Epithelial cell of proximal tubule (primary cell): ENCODE measurements around the gene FAF1. TPM values are rescaled to one million over a fixed set of nuclear protein-coding genes. Genes with fewer than 3 reads are reported as not detected.

Experiments used
- DNase-seq: peaks from one replicate; pipeline ENCODE4 v3.0.0-alpha.2; 2011; ENCODE audit warnings: low read depth
- H3K4me3 ChIP-seq: 2 replicates; pipeline ENCODE4 v1.5.1; 2011; ENCODE audit warnings: low read depth, mild to moderate bottlenecking, low read length
- total RNA-seq: library from RNA; depleted of rRNA; stranded (reverse); fragments of >200 nt; gene quantifications from 2 replicates; pipeline ENCODE4 v1.2.3, GENCODE V29; 2015
- TF ChIP-seq, protein P1 (sequence below): conservative IDR thresholded peaks from 2 replicates; pipeline ENCODE4 v1.5.1; 2012; ENCODE audit warnings: low read depth, mild to moderate bottlenecking, low read length

FAF1 gene
- total RNA-seq, 1 donor from 2014 or later, result 54.1 TPM

DNA sequence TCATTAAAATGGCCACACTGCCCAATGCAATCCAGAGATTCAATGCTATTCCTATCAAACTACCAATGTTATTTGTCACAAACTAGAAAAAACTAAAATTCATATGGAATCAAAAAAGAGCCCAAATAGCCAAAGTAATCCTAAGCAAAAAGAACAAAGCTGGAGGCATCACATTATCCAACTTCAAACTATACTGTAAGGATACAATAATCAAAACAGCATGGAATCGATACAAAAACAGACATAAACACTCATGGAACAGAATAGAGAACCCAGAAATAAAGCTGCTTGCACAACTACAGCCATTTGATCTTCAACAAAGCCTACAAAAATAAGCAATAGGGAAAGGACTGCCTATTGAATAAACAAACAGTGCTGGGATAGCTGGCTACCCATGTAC is 100.4 kb downstream of the FAF1 start:
- H3K4me3 ChIP-seq, result no peak overlapping the region
- TF ChIP-seq, protein P1, sequence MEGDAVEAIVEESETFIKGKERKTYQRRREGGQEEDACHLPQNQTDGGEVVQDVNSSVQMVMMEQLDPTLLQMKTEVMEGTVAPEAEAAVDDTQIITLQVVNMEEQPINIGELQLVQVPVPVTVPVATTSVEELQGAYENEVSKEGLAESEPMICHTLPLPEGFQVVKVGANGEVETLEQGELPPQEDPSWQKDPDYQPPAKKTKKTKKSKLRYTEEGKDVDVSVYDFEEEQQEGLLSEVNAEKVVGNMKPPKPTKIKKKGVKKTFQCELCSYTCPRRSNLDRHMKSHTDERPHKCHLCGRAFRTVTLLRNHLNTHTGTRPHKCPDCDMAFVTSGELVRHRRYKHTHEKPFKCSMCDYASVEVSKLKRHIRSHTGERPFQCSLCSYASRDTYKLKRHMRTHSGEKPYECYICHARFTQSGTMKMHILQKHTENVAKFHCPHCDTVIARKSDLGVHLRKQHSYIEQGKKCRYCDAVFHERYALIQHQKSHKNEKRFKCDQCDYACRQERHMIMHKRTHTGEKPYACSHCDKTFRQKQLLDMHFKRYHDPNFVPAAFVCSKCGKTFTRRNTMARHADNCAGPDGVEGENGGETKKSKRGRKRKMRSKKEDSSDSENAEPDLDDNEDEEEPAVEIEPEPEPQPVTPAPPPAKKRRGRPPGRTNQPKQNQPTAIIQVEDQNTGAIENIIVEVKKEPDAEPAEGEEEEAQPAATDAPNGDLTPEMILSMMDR, result no peak
- DNase-seq, result no peak

DNA sequence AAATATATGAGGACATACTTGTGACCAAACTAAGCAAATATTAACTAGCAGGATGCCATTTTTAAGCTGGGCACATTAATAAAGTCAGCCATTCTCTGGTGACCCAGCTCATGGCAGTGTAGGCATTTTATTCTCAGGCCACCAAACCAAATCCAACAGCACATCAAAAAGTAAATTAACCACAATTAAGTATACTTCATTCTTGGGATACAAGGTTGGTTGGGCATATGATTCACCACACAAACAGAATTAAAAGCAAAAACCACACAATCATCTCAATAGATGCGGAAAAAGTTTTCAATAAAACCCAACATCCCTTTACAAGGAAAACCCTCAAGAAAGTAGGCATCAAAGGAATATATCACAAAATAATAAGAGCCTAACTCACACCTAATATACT is 101.3 kb downstream of the FAF1 start:
- no peak overlapping the region for H3K4me3 ChIP-seq
- DNase-seq, result no peak
- TF ChIP-seq, protein P1, result no peak

DNA sequence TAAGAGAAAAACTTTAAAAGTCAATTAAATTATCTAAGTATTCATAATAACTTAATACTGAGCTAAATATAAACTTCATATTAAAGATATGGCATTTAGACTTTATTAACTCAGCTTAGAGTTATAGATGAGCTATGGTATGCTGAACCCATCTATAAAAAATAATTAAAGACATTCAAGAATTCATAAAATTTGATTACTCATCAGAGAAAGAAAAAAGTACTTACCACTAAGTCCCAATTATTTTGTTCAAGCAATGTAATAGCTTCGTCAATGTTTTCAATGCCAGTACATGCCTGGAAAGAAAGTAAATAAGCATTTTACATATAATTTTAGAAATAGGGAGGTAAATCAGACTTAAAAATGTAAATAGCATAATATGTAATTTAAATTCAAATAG is 102.4 kb downstream of the FAF1 start:
- TF ChIP-seq, protein P1, result no peak
- no peak for DNase-seq
- no peak overlapping the region for H3K4me3 ChIP-seq

DNA sequence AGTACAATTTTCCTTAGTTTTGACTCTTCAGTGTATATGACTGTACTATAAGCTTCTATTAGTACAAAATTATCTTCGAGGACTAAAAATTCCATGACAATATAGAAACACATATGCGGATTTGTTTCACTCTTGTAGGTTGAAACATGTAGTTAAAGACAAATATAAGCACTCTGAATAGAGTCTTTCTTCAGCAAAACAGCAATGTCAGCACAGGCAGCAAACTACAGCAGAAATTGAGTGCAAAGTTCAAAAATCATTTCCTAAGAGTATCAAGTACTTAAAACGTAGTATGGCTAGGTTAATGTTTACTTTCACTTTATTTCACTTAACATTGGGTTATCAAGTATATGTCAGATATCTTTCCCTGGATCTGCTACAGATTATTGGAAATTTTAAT is 106.7 kb downstream of the FAF1 start:
- no peak overlapping the region for H3K4me3 ChIP-seq
- TF ChIP-seq, protein P1, result no peak
- no peak for DNase-seq

DNA sequence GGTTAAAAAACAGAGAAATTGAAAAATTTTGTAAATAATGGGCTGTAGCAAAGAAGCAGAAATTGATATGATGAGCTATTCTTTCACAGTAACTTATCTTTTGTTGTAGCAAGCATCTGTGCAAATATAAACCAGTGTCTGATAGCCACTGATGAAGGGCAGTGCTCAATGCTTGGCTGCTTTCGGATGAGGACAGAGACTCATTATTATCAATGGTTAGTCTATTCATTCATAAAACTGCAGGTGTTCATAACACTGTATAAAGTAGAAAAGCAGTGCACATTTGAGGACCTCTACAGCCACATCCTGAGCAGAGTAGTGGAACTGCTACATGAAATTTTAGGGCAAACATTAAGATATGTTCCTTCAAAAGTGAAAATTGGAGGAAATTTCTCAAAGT is 107.2 kb downstream of the FAF1 start:
- DNase-seq, result no peak
- H3K4me3 ChIP-seq, result no peak overlapping the region

DNA sequence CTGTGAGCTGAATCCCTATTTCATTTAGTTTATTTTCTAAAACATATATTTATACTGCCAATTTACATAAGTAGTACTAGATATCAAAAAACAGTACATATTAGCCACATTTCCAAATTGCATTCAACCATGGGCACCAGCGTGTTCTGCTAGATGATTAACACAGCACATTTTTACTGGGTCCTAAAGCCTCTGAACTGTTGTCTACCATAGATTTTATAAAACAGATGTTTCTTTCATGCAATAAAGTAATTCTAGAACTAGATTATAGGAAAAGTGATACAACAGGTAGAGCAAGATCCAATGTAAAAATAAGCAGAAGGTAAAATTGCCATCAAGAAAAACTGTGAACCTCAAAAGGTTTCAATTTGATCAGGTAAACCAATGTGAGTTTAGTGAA is 108.6 kb downstream of the FAF1 start:
- no peak for DNase-seq
- TF ChIP-seq, protein P1, result no peak
- no peak overlapping the region for H3K4me3 ChIP-seq

More for the DNA sequence above, 107.2 kb downstream of the FAF1 start:
- TF ChIP-seq, protein P1, result no peak

DNA sequence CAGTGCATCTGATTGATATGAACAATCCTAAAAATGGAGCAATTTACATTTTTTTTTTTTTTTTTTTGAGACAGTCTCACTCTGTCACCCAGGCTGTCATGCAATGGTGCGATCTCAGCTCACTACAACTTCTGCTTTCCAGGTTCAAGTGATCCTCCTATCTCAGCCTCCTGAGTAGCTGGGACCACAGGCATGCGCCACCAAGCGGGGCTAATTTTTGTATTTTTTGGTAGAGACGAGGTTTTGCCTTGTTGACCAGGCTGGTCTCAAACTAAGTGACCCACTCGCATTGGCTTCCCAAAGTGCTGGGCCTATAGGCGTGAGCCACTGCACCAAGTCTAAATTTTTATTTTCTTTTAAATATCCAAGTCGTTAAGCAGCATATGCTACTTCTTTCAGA is 109.0 kb downstream of the FAF1 start:
- H3K4me3 ChIP-seq, result no peak overlapping the region
- TF ChIP-seq, protein P1, result no peak
- DNase-seq, result no peak
